ENCODE results near the gene ARHGAP6.

DNA sequence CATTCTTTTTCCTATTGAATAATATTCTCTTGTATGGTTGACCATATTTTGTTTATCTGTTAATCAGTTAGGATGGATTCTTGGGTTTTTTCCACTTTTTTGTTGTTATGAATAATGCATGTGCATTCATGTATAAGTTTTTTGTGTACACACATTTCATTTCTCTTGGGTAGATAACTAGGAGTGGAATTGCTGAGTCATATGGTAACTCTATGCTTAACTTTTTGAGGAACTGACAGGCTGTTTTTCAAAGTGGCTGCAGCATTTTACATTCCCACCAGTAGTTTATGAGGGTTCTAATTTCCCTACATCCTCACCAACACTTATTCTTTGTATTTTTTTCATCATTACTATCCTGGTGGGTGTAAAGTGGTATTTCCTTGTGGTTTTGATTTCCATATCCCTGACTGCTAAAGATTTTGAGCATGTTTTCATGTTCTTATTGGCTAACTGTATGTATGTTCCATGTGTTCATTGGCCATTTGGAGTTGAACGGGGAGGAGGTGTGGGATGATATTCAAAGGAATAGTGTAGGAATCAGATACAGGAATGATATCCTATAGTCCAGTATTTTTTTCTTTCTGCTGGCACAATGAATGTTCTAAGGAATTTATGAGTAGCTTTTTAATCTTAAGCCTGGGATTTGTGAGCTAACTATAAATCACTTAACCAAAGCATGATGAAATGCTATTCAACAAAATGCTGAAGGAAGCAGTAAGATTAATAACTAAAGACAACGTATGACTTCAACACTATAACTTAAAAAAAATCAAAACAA lies 258.2 kb downstream of the ARHGAP6 start:
- TF ChIP-seq POLR2AphosphoS5 (IDR thresholded peaks at IDR 0.05; ENCODE audit: low read depth, low read length) = no peak
- TF ChIP-seq POLR2A (IDR thresholded peaks at IDR 0.05; ENCODE audit: low read depth, low read length) = no peak

Data from GM12892 (cell line).